ENCODE results near the gene OGDH.

The OGDH gene

DNA sequence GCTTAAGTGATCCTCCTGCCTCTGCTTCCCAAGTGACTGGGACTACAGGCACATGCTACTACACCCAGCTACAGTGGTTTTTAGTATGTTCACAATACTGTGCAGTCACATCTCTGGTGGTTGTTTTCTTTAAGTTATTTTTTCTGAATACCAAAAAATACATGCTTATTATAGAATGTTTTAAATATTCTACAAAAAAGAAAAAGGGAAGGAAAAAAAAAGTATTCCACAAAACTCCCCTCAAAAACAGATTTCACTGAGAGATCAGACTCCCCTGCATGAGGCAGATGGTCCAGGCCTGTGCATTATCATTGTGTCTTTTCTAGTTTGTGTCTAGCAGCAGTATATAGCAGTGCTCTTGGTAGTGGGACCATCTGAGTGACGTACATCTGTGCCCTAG lies 36.8 kb downstream of the OGDH start:
- no peak for FAIRE-seq

DNA sequence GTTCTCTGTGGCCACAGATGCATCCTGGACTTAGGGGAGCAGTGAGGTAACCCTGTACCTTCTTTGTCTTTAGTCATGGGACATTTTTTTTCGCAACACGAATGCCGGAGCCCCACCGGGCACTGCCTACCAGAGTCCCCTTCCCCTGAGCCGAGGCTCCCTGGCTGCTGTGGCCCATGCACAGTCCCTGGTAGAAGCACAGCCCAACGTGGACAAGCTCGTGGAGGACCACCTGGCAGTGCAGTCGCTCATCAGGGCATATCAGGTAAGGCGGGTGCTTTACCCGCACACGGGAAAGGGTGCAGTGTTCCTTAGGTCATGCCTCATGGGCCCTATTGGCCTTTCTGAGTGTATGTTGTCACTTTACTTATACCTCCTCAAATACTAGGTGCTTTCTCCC lies 38.8 kb downstream of the OGDH start:
- FAIRE-seq: no peak

GRCh38 chr7:44645696-44646095 lies 39.3 kb downstream of the OGDH start:
- no peak for FAIRE-seq

DNA sequence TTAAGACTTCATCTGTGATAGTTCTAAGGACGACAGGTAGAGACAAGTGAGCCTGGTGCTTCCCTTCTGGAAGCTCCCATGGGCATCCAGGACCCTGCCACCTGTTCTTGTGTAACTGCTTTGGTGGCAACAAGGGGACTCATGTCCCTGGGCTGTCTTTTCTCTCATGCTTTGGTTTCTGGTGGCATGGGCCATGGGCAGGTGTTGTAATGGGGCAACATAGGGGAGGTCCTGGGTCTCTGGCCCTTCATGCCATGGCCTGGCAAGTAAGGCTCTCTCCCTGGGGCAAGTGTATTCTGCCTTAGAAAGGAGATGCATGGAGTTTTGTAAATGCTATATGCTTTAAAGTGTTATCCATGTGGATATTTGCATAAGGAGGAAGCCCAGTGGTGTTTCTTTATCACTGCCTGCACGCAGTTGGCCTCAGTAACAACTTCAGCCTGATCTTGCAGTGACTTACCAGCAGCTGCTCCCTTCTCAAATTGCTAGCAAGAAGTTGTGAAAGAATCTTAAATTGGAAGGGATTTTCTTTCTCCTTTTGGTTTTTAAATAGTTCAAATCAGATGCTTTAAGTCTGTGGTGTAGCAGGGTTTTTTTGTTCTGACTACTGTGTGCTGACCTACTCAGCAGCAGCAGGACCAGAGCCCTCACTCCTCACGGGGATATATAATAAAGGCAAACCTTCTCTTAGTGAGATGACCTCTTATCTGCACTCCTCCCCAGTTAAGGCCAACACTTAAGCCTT lies 39.9 kb downstream of the OGDH start:
- no peak for FAIRE-seq

DNA sequence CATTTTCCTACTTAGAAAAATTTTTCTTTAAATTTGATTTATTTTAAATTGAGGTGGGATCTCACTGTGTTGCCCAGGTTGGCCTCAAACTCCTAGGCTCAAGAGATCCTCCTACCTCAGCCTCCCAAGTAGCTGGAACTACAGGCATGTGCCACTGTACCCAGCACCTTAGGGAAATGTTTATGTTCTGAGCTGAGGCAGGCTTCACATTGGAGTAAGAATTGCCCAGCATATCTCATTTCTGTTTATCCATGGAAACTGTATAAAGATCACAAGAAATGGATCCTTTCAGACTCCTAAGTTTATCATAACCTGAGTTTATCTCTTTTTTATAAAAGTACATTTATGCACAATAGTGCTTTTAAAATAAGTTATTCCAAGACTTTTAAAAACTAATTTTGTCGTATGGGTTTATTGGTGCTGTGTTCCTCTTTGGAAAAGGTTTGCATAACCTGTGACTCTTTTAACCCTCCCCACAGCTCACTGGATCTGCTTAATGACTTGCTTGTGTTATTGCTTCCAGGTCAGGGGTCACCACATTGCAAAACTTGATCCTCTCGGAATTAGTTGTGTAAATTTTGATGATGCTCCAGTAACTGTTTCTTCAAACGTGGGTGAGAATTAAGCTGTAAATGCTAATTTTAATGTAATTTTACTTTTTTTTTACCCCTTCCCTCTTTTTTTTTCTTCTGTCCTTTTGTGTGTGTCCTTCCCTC lies 40.7 kb downstream of the OGDH start:
- FAIRE-seq: no peak

- FAIRE-seq: no peak
These were observed 41.7 kb downstream of the OGDH start for GRCh38 chr7:44647981-44648714.

DNA sequence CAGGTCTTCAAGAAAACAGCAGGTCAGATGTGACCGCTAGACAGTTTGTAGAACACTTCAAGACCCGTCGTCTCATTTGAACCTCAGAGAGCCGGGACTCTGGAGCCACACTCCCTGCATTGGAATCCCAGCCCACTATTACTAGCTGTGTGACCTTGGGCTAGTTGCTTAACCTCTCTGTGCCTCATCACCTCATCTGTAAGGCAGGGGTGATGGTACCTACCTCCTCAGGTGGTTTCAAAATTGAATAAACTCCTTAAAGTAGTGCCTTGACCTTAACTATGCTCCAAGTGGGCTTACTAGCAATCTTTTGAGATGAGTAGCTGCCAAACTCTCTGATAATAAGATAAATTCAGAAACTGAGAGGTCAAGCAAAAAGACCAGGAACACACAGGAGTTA lies 43.8 kb downstream of the OGDH start:
- no peak for FAIRE-seq

DNA sequence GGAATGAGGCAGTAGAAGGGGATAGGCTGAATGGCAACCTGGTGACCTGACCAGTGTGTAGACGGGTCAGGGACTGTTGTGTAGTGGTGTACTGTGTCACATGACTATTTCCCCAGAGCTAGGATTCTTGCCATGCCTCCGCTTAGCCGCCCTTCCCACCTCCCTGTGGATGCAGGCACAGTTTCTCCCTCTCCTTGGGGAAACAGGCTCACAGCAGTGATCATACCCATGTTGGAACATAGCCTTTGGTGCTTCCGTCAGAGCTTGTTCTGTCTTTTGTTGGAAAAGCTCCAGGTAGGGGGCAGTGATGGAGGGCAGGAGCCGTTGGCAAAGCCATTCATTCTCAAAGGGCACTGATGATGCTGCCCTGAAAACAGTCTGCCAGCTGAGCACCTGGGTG lies 44.3 kb downstream of the OGDH start:
- no peak for FAIRE-seq

DNA sequence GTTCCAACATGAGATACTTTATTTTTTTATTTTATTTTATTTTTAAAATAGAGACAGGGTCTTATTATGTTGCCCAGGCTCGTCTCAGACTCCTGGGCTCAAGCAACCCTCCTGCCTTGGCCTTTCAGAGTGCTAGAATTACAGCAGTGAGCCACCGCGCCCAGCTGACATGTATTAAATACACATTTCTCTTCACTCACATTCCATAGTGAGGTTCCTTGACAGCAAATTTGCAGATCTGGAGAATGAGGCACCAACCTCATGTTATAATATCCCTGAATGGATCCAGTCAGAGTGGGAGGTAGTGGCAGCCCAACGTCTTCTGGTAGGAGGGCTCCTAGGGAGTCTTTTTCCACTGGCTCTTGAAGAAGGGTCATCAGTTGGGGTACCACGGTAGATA lies 46.1 kb downstream of the OGDH start:
- FAIRE-seq: no peak

DNA sequence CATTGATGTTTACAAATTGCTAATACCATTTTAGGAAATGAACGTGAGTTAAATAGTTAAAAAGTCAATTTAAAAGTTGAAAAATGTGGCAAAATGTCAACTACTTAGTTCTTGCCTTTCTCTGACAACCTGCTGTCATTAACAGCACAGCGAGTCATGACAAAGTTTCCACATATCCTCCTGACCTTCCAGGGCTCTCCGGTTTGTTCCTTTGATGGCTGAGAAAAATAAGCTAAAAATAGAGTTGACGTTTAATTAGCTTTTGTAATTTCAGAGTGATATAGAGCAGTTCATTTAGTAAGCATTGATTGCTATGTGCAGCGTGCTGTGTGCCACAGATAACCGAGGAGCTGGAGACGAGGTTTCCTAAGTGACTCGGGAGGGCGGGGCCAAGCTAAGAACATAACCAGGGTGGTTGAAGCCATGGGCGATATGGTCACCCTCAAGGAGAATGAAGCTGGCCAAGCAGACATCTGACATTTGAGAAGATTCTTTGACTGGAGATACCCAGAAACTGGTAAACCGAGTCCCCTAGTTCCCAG lies 47.9 kb downstream of the OGDH start:
- no peak for FAIRE-seq

DNA sequence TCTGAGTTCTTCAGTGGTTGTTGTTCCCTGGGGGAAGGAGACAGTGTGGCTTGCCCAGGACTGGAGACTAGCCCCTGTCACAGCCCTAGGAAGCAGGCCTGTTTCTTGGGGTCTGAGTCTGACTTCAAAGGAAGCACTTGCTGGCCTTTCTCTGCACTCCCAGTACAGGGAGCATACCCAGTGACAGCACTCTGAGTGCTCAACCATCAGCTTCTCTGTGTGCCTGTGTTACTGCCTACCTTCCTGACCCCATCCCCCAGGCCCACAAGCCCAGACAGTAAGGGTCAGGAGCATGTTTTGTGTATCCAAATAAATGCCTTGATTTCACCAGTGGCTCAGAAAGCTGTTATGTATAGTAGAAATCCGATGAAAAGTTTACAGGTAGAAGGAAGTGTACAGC lies 48.9 kb downstream of the OGDH start:
- FAIRE-seq: no peak

GRCh38 chr7:44658979-44659378 lies 52.6 kb downstream of the OGDH start:
- FAIRE-seq: no peak

DNA sequence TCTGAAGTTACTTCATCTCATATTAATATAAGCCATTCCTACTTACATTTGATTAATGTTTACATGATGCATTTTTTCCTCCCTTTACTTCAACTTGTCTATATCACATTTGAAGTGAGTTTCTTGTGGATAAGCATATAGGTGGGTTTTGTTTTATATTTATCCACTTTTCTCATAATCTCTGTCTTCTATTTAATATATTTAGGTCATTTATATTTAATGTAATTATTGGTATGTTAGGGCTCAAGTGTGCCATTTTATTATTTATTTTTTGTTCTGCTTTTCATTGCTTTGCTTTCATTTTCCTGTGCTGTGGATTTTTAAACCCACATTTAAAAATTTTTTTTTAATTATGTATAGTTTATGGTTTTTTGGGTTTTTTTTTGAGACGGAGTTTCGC lies 54.8 kb downstream of the OGDH start:
- FAIRE-seq: no peak

DNA sequence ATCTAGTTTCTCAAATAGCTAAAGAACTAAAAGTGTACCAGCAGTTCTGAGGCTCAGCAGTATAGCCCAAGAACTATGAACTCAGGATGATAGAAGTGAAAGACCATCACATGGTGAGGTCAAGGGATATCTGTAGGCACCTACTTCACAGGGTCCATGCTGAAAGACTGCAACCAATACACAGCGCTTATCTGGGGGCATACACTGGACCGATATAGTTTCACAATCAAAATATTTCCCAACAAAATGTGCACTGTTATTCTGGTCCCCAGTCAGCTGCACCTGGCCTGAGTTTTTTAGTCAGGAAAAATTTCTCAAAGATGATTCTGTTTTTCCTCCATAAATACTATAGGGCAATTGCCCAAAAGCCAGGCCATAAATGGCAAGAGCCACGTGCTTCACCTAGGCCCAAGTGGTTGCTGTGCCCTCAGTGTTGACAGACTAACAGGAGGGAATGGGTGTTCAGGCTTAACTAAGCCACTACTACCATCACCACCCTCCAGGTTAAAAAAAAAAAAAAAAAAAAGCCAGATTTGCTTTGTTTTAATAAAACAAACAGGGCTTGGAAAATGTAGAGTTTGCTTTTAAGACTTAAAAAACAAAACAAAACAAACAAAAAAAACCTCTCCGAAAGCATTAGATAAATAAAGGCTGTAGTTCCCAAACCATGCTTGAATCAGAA lies 58.5 kb downstream of the OGDH start:
- no peak for FAIRE-seq

DNA sequence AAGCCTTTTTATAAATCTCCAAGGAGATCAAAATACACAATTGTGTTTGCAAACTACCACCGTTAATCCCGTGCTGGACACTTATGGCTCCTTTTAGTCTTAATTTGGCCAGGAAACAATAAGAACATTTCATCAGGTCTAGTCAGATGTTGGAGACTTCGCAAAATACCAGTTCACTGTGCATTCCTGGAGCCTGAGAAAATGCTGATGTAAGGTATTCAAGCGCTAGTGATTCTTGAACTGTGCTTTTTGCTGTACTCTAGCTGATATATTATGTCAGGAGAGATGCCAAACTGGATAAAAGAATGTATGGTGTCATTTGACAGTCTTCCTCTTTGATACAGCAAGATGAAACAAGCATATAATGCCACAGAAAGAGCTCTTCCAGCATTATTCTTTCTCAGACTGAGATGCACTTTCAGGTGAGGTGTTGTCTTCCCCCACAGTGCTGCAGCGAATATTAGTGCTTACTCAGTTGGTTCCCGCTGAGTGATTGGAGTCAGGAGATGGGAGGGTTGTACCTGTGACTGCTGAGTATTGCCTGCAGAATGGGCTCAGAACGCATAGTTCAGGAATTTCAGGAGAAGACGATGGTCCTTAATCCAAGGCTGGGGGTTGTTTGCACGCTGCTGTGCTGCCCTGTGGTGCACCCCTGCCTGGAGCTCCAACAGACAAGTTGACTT lies 59.2 kb downstream of the OGDH start:
- FAIRE-seq: no peak

DNA sequence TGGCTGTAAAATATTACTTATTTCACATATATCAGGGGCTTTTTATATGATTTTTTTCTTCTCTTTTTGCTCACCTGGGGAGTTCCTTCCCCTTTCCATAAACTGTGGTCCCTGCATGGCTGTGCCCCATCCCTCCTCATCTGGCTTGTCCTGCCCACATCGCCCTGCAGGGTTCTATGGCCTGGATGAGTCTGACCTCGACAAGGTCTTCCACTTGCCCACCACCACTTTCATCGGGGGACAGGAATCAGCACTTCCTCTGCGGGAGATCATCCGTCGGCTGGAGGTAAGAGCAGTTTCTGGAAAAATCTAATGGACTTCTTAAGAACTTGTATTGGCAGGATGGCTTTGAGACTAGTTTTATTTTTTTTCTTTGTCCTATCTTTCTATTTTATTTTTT lies 60.1 kb downstream of the OGDH start:
- no peak for FAIRE-seq

GRCh38 chr7:44667190-44667589 lies 60.8 kb downstream of the OGDH start:
- FAIRE-seq: no peak

GRCh38 chr7:44671069-44671468 lies 64.6 kb downstream of the OGDH start:
- FAIRE-seq: no peak

- no peak for FAIRE-seq
These were observed 66.9 kb downstream of the OGDH start for GRCh38 chr7:44673324-44673723.

DNA sequence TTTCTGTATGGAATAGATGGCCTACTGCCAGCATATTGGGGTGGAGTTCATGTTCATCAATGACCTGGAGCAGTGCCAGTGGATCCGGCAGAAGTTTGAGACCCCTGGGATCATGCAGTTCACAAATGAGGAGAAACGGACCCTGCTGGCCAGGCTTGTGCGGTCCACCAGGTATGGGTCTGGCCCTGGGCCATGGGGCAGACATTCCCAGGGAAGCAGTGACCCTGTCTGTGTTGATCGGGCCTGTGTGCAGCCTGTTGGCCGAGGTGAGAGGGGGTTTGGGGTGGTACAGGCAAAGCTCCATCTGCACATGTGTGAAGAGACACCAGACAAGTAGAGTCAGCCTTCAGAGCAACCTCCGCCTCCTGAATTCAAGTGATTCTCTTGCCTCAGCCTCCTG lies 67.3 kb downstream of the OGDH start:
- no peak for FAIRE-seq

DNA sequence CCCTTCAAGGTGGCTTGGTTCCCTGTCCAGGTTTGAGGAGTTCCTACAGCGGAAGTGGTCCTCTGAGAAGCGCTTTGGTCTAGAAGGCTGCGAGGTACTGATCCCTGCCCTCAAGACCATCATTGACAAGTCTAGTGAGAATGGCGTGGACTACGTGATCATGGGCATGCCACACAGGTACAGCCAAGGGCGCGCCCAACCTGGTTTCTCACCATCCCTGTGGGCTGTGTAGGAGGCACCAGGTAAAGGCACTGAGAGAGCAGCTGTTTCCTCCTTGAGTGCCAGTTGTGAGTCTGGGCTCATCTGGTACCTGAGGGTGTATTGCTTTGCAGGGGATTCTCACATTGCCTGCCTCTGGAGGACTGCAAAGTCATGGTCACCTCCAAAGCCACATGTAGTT lies 68.0 kb downstream of the OGDH start:
- no peak for FAIRE-seq

DNA sequence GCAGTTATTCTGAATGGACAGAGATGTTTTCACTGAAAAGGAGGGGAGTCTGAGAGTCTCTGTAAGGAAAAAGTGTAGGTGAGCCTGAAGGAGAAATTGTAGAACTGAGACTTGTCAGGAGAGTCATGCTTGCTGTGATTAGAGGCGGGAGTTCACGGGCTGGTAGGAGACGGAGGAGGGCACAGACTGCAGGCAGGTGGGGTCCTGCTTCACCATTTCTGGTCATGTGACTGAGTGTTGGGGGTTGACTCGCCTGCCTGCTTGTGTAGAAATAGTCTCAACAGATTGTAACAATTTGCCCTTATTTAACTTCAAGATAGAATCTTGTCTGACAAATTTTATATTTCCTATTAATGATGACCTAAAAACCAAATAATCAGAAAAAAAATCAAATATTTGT lies 70.3 kb downstream of the OGDH start:
- FAIRE-seq: no peak

GRCh38 chr7:44678101-44678470 lies 71.7 kb downstream of the OGDH start:
- FAIRE-seq: no peak
